Measurements from ENCODE around the gene CRYBB1. TPM values are rescaled to one million over a fixed set of nuclear protein-coding genes. Genes with fewer than 3 reads are reported as not detected.

Gene CRYBB1
- total RNA-seq, 1 experiment from 2014 or later, result not detected

DNA sequence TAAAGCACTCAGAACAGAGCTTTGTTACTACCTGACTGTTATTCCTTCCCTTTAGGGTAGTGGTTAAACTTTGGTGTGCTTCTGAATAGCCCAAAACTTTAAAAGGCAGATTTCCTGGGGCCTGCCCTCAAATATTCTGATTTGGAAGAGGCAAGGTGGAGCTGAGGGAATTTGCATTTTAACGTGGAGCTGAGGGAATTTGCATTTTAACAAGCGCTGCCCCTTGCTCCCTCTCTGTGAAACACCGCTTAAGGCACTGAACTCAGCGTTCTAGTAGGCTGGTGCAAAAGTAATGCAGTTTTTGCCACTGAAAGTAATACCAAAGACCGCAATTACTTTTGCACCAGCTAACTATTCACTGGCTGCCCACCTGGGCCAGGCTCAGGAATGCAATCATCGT, 62.9 kb downstream of the CRYBB1 start:
- DNase-seq (ENCODE audit: low read depth), result no peak

DNA sequence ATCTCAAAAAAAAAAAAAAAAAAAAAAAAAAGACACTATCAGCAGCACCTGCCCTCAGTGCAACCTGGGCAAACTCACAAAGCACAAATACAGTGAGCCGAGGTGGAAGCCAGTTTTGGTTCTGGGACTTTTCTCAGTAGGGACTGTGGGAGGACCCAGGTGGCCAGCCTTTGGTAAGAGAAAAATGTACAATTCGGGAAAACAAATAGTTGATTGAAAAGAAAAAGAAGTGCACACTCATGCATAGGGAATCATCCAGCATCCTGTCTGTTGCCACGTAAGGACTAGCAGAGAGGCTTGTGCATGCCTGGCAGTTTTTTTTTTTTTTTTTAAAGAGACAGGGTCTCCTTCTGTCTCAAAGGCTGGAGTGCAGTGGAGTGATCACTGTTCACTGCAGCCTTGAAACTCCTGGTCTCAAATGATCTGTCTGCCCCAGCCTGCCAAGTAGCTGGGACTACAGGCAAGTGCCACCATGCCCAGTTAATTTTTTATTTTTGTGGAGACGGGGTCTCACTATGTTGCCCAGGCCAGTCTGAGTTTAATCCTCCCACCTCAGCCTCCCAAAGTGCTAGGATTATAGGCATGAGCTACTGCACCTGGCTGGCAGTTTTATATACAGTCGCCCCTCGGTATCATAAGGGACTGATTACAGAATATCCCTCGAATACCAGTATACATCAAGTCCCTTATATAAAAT, 64.6 kb downstream of the CRYBB1 start:
- peak; percentile 75 for DNase-seq (ENCODE audit: low read depth)

DNA sequence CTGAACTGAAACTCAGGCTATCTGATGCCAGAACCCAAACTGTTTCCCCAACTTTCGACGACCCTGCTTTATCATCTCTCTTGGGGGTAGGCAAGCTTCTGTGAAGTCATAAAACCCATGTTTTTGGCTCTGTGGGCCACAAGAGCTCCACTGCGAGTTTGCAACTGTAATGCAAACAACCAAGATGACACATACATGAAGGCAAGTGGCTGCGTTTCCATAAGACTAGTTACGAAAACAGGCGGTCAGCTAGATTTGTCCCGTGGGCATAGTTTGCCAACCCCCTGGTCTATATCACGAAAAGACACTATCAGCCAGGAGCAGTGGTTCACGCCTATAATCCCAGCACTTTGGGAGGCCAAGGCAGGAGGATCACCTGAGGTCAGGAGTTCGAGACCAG, 65.4 kb downstream of the CRYBB1 start:
- no peak for DNase-seq (ENCODE audit: low read depth)

DNA sequence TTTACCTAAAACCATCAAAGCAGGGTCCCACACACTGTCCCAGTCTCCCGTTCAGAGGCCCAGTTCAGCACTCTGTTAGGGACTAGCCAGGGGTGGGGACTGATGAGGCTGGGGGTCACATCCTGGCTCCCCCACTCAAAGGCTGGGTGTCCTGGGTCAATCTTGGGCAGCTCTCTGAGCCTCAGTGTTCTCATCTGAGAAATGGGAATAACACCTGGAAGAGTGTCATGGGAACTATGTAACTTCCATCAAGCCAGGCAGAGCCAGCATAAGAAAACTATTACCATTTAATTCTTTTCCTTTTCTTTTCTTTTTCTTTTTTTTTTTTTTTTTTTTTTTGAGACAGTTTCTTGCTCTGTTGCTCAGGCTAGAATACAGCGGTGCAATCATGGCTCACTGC, 66.3 kb downstream of the CRYBB1 start:
- DNase-seq (ENCODE audit: low read depth), result no peak

DNA sequence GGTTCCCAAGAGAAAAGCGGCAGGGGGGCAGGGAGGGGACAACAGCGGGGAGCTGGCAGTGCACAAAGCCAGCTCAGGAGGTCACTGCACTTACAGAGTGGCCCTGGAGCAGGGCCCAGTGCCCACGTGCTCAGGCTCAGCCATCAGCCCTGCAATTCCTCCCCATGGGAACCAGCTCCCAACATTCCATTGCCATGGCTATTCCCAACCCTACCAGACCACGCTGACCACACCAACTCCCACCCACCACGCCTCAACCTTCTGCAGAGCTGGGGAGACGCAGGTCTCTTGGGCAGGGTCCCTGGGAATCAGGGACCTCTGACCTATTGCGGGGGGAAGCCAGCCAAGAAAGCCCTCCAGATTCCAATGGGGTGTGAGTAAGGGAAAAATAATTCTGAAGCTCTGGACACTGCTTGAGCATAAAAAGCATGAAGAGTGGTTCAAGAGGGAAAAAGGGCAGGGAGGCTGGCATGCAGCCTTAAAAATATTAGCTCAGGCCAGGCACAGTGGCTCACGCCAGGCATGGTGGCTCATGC, 67.3 kb downstream of the CRYBB1 start:
- DNase-seq (ENCODE audit: low read depth), result peak; percentile 92

DNA sequence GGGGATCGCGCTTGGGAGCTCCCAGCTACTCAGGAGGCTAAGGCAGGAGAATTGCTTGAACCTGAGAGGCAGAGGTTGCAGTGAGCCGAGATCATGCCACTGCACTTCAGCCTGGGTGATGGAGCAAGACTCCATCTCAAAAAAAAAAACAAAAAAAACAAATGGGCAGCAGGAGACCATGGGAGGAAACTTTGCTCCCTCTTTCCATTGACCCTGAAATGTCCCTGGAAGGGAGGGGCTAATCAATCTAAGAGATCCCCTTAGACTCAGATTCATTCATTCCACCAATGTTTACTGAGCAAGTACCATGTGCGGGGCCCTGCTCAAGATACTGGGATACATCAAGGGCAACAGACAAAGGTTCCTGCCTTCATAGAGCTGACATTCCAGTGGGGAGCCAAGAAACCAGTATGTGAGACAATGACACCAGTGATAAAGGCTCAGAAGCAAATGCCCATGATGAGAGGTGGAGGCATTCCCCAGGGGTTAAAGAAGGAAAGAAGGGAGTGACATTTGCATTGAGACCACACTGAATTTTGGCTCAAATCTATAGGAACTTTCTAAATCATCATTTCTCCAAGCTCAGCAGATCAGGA, 67.8 kb downstream of the CRYBB1 start:
- DNase-seq (ENCODE audit: low read depth), result no peak

Other genes starting within 250 kb of the CRYBB1 start
- gene ASPHD2, start 188.8 kb downstream of the CRYBB1 start, total RNA-seq (2014; rRNA removed), result 2.0 and 2.4 TPM in 2 replicates
- 24.3 and 42.3 TPM in 2 replicates for gene HPS4, start 134.2 kb downstream of the CRYBB1 start, total RNA-seq (2014; rRNA removed)
- 17.1 and 20.4 TPM in 2 replicates for gene SRRD, start 134.2 kb downstream of the CRYBB1 start, total RNA-seq (2014; rRNA removed)
- gene TFIP11, start 105.6 kb downstream of the CRYBB1 start, total RNA-seq (2014; rRNA removed), result 28.3 and 28.5 TPM in 2 replicates
- gene TPST2, start 27.9 kb downstream of the CRYBB1 start, total RNA-seq (2014; rRNA removed), result 20.1 and 30.0 TPM in 2 replicates
- not detected in 2 replicates for gene CRYBA4, start 3.9 kb upstream of the CRYBB1 start, total RNA-seq (2014; rRNA removed)
- gene MIAT, start 39.6 kb upstream of the CRYBB1 start, total RNA-seq (2014; rRNA removed), result 0.17 and 0.19 TPM in 2 replicates

Data from LHCN-M2 (cell line).